Ishikawa (cell line): ENCODE data around the gene LMF1.

Experiments
- CEBPB ChIP-seq: IDR thresholded peaks from 2 replicates; pipeline ENCODE4 v1.6.1; 2012
- CREB1 ChIP-seq: IDR thresholded peaks from 2 replicates; pipeline ENCODE4 v1.6.1; 2012; ENCODE audit warnings: low read depth
- EP300 ChIP-seq: IDR thresholded peaks from 2 replicates; pipeline ENCODE4 v1.6.1; 2012; ENCODE audit warnings: borderline replicate concordance
- RAD21 ChIP-seq: IDR thresholded peaks from 2 replicates; pipeline ENCODE4 v1.6.1; 2012; ENCODE audit warnings: low read depth
- TAF1 ChIP-seq: IDR thresholded peaks from 2 replicates; pipeline ENCODE4 v1.6.1; 2012; ENCODE audit warnings: low read depth, mild to moderate bottlenecking
- YY1 ChIP-seq: IDR thresholded peaks from 2 replicates; pipeline ENCODE4 v1.6.1; 2012; ENCODE audit warnings: low read depth
- ZBTB7A ChIP-seq: IDR thresholded peaks from 2 replicates; pipeline ENCODE4 v1.6.1; 2012; ENCODE audit warnings: low read depth
- TF ChIP-seq, protein P1 (sequence below): IDR thresholded peaks from 2 replicates; pipeline ENCODE4 v1.6.1; 2012; ENCODE audit warnings: low read depth, mild to moderate bottlenecking
- TF ChIP-seq, protein P2 (sequence below): IDR thresholded peaks from 2 replicates; pipeline ENCODE4 v1.6.1; 2012
- TF ChIP-seq, protein P3 (sequence below): IDR thresholded peaks from 2 replicates; pipeline ENCODE4 v1.6.1; 2012

DNA sequence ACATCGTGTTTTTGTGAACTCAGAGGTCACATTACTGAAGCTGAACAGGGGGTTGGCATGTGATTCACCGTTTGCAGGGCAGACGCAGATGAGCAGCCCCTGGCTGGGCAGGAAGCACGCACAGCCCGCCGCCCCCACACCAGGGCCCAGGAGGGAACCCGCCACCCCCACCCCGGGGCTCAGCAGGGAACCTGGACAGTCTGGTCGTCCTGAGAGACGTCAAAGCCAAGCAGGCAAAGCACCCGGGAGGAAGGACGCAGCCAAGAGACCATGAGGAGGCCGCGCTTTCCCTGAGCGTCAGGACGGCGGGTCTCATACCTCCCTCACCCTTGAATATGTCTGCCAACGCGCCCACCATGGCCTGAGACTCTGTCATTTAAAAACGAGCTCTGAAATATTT is 60.6 kb downstream of the LMF1 start:
- TF ChIP-seq CEBPB = no peak
- TF ChIP-seq TAF1 = no peak
- TF ChIP-seq, protein P1, sequence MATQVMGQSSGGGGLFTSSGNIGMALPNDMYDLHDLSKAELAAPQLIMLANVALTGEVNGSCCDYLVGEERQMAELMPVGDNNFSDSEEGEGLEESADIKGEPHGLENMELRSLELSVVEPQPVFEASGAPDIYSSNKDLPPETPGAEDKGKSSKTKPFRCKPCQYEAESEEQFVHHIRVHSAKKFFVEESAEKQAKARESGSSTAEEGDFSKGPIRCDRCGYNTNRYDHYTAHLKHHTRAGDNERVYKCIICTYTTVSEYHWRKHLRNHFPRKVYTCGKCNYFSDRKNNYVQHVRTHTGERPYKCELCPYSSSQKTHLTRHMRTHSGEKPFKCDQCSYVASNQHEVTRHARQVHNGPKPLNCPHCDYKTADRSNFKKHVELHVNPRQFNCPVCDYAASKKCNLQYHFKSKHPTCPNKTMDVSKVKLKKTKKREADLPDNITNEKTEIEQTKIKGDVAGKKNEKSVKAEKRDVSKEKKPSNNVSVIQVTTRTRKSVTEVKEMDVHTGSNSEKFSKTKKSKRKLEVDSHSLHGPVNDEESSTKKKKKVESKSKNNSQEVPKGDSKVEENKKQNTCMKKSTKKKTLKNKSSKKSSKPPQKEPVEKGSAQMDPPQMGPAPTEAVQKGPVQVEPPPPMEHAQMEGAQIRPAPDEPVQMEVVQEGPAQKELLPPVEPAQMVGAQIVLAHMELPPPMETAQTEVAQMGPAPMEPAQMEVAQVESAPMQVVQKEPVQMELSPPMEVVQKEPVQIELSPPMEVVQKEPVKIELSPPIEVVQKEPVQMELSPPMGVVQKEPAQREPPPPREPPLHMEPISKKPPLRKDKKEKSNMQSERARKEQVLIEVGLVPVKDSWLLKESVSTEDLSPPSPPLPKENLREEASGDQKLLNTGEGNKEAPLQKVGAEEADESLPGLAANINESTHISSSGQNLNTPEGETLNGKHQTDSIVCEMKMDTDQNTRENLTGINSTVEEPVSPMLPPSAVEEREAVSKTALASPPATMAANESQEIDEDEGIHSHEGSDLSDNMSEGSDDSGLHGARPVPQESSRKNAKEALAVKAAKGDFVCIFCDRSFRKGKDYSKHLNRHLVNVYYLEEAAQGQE = no peak
- no peak for TF ChIP-seq YY1
- TF ChIP-seq RAD21 = no peak
- TF ChIP-seq, protein P2, sequence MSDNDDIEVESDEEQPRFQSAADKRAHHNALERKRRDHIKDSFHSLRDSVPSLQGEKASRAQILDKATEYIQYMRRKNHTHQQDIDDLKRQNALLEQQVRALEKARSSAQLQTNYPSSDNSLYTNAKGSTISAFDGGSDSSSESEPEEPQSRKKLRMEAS = no peak
- TF ChIP-seq EP300 = no peak
- no peak for TF ChIP-seq ZBTB7A
- TF ChIP-seq CREB1 = no peak
- TF ChIP-seq, protein P3, sequence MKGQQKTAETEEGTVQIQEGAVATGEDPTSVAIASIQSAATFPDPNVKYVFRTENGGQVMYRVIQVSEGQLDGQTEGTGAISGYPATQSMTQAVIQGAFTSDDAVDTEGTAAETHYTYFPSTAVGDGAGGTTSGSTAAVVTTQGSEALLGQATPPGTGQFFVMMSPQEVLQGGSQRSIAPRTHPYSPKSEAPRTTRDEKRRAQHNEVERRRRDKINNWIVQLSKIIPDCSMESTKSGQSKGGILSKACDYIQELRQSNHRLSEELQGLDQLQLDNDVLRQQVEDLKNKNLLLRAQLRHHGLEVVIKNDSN = no peak
